ENCODE results near the gene CCL22.
"Not testable (repeated sequence)": the region's sequence is repeated elsewhere in the genome, so short reads cannot be mapped to it uniquely, and the experiment has no call there.

The CCL22 gene

GRCh38 chr16:57372372-57373116 is 14.0 kb downstream of the CCL22 start, which contains the start of gene CX3CL1:
TSS of gene CX3CL1 (plus strand) at chr16:57372490. CDS start at chr16:57372569, 79 bp downstream.
- H3K27ac ChIP-seq: no peak within 1 kb of the TSS

DNA sequence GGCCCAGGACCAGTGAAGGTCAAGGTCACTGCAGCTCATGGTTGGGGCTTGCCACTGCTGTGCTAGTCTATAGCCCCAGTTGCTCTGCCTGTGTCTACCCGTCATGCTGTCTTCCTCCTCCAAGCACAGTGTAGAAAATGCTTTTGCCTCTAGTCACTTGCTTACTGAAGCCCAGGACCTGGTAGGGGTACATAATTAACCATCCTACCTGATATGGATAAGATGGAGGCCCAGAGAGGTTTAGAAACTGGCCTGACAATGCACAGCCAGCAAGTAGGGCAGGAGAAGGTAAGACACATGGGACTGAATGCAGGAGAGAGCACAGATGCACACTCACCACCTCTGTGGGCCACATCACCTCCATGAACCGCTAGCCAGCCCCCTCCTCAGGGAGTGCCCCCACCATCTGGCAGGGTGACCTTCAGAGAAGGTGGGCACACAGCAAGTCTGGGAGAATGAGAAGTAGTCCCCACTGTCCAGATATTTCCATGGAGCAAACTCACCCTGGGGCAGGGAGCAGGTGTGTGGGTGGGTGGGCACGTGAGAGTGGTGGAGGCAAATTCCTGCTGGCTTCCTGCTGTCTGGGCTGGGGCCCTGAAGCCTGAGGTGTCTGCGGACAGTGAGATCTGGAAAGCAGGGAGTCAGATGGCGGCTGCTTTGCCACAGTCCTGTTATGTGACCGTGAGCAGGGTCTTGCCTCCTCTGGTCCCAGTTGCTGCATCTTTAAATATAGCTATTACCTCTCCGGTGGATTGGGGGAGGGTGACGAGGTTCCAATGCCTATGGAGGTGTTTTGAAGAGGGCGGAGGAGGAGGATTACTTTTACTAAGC is 14.7 kb downstream of the CCL22 start:
- H3K27ac ChIP-seq: no peak overlapping the region
- TF ChIP-seq ZFX (IDR thresholded peaks at IDR 0.05): no peak
- TF ChIP-seq CTCF (conservative IDR thresholded peaks at IDR 0.05): no peak

More at GRCh38 chr16:57372372-57373116, 14.0 kb downstream of the CCL22 start, which contains the start of gene CX3CL1:
- no peak for TF ChIP-seq ZFX (IDR thresholded peaks at IDR 0.05)
- no peak for TF ChIP-seq CTCF (conservative IDR thresholded peaks at IDR 0.05)

- TF ChIP-seq CTCF (conservative IDR thresholded peaks at IDR 0.05) (no peak), ZFX (IDR thresholded peaks at IDR 0.05) (no peak)
- no peak overlapping the region for H3K27ac ChIP-seq
These were observed 15.5 kb downstream of the CCL22 start for GRCh38 chr16:57374067-57374534.

DNA sequence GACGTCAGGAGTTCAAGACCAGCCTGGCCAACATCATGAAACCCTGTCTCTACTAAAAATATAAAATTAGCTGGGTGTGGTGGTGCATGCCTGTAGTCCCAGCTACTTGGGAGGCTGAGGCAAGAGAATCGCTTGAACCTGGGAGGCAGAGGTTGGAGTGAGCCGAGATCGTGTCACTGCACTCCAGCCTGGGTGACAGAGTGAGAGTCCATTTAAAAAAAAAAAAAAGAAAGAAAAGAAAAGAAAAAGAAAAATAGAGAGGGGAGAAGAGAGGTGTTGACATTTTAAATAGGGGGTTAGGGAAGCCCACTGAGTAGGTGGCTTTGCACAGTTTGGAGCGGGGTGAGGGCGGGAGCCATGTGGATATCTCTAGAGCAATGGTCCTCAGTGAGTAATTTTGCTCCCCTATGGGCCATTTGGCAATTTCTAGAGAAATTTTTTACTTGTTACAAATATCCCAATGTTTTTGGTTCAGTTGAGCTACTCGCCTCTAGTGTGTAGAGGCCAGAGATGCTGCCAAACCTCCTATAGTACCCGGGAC is 16.4 kb downstream of the CCL22 start:
- H3K27ac ChIP-seq: not testable (repeated sequence)

DNA sequence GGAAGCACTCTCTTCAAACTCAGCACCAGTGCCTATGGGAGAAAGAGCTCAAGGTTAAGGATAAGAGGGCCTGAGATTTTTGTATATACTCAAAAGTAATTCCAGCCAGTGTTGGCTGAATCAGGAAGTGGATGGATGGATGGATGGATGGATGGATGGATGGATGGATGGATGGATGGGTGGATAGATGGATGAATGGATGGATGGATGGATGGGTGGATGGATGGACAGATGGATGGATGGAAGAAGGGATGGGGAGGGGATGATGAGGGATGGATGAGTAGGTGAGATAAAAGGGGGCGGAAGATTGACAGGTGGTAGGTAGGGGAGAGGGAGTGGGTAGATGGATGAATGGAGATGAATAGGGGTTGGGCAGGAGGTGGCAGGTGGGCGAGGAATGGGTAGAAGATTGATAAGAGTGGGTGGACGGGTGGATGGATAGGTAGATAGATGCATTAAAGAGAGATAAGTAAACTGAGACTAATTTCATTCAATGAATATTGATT is 17.8 kb downstream of the CCL22 start:
- H3K27ac ChIP-seq: no peak overlapping the region
- TF ChIP-seq ZFX (IDR thresholded peaks at IDR 0.05) (no peak), CTCF (conservative IDR thresholded peaks at IDR 0.05) (no peak)

DNA sequence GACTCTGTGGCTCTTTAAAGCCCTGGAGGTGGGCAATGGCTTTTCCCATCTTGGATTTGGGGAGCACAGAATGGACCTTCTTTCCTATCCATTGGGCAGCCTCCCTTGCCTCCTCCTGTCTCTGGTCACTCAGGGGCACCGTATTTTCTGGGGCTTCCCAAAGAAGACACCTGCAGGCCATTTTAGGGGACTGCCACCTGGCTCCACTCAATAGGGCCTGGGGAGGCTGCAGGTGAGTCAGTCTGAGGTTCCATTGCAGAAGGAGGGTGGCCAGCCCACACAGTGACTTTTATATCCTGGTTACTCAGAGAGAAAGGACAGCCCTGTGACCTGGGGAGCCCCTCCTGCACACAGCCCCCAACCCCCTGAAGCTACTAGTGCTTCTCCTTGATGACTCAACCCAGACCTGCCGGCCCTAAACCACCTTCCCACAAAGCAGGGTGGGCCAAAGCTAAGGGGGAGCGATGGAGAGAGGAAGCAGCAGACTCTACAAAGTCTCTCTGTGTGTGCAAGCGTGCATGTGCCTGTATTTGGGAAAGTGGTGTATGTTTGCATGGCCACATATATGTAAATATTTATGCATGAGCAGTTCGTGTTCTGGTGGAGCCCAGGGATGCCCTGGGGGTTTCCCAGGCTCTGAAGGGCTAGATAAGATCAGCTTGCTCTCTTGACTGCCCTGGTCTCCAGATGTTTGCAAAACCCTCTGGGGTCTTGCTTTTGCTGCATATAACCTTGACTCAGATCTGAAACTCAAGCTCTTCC is 18.7 kb downstream of the CCL22 start:
- TF ChIP-seq ZFX (IDR thresholded peaks at IDR 0.05): no peak
- no peak for TF ChIP-seq CTCF (conservative IDR thresholded peaks at IDR 0.05)

DNA sequence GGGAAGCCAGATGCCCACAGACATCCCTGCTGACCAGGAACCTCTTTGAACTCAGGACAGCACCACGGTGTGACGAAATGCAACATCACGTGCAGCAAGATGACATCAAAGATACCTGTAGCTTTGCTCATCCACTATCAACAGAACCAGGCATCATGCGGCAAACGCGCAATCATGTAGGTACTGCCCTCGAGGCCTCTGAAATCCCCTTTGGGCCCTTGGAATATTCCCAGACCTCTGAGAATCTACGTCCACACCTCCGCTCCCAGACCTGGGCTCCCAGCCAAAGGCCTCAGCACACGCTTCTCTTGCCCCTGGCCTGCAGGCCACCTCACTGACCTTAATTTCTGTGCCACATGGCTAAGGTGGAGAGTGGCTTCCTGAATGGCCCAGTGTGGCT is 21.0 kb downstream of the CCL22 start:
- TF ChIP-seq ZFX (IDR thresholded peaks at IDR 0.05) (no peak), CTCF (conservative IDR thresholded peaks at IDR 0.05) (no peak)
- no peak overlapping the region for H3K27ac ChIP-seq

More for the DNA sequence above, 18.7 kb downstream of the CCL22 start:
- H3K27ac ChIP-seq: no peak overlapping the region

Data from C4-2B (cell line).